Loucy (cell line): ENCODE data around the gene CLCN6.

Source experiments
- H2AFZ ChIP-seq: fragments of 200-600 bp; sonication (generic); 2 replicates; pipeline ENCODE4 v1.6.0; 2016; ENCODE audit warnings: antibody characterized with exemption, mild to moderate bottlenecking, low read length, moderate library complexity
- H3F3A ChIP-seq: fragments of 200-600 bp; 2 replicates; pipeline ENCODE4 v1.6.0; 2016; ENCODE audit warnings: antibody characterized with exemption, low read depth, mild to moderate bottlenecking
- H3K27me3 ChIP-seq: fragments of 200-600 bp; sonication (generic); 2 replicates; pipeline ENCODE4 v1.6.1; 2014; ENCODE audit warnings: low read length, mild to moderate bottlenecking; ENCODE audit not compliant: insufficient read depth, poor library complexity, severe bottlenecking
- H3K36me3 ChIP-seq: fragments of 200-600 bp; sonication (generic); 2 replicates; pipeline ENCODE4 v1.6.1; 2016; ENCODE audit warnings: low read length; ENCODE audit not compliant: insufficient read depth
- H3K4me1 ChIP-seq: fragments of 200-600 bp; sonication (generic); 2 replicates; pipeline ENCODE4 v1.5.1; 2014; ENCODE audit warnings: low read length, mild to moderate bottlenecking; ENCODE audit not compliant: insufficient read depth, poor library complexity, severe bottlenecking
- H3K4me2 ChIP-seq: fragments of 200-600 bp; sonication (generic); 2 replicates; pipeline ENCODE4 v1.6.0; 2014; ENCODE audit warnings: antibody characterized with exemption, low read length, low read depth, mild to moderate bottlenecking; ENCODE audit not compliant: poor library complexity, severe bottlenecking
- H3K4me3 ChIP-seq: fragments of 200-600 bp; sonication (generic); 2 replicates; pipeline ENCODE4 v1.5.1; 2014; ENCODE audit warnings: low read length, mild to moderate bottlenecking, mixed read lengths; ENCODE audit not compliant: poor library complexity, severe bottlenecking
- H3K79me2 ChIP-seq: fragments of 200-600 bp; sonication (generic); 2 replicates; pipeline ENCODE4 v1.6.1; 2014; ENCODE audit warnings: low read length; ENCODE audit not compliant: insufficient read depth
- H3K9ac ChIP-seq: fragments of 200-600 bp; sonication (generic); 2 replicates; pipeline ENCODE4 v1.6.0; 2014; ENCODE audit warnings: mild to moderate bottlenecking, low read depth, low read length, moderate library complexity; ENCODE audit not compliant: poor library complexity, severe bottlenecking
- H3K9me2 ChIP-seq: fragments of 200-600 bp; sonication (generic); replicated peaks from 2 replicates; pipeline ENCODE4 v1.6.1; 2016; ENCODE audit warnings: low read depth, low read length, mixed read lengths
- H3K9me3 ChIP-seq: fragments of 200-600 bp; sonication (generic); 2 replicates; pipeline ENCODE4 v1.6.1; 2014; ENCODE audit warnings: mild to moderate bottlenecking, antibody characterized with exemption, low read length, low read depth; ENCODE audit not compliant: insufficient read depth
- H4K20me1 ChIP-seq: fragments of 200-600 bp; sonication (generic); 2 replicates; pipeline ENCODE4 v1.6.0; 2014; ENCODE audit warnings: antibody characterized with exemption, low read length, mild to moderate bottlenecking; ENCODE audit not compliant: insufficient read depth, poor library complexity, severe bottlenecking
- EZH2phosphoT487 ChIP-seq: fragments of 200-600 bp; IDR thresholded peaks from 2 replicates; pipeline ENCODE4 v1.6.1; 2018; ENCODE audit warnings: antibody characterized with exemption, mild to moderate bottlenecking, moderate library complexity, borderline replicate concordance
- TF ChIP-seq, protein P1 (sequence below): fragments of 200-600 bp; sonication (generic); conservative IDR thresholded peaks from 2 replicates; pipeline ENCODE4 v1.5.1; 2014; ENCODE audit warnings: mild to moderate bottlenecking, antibody characterized with exemption, low read length

CLCN6 gene

DNA sequence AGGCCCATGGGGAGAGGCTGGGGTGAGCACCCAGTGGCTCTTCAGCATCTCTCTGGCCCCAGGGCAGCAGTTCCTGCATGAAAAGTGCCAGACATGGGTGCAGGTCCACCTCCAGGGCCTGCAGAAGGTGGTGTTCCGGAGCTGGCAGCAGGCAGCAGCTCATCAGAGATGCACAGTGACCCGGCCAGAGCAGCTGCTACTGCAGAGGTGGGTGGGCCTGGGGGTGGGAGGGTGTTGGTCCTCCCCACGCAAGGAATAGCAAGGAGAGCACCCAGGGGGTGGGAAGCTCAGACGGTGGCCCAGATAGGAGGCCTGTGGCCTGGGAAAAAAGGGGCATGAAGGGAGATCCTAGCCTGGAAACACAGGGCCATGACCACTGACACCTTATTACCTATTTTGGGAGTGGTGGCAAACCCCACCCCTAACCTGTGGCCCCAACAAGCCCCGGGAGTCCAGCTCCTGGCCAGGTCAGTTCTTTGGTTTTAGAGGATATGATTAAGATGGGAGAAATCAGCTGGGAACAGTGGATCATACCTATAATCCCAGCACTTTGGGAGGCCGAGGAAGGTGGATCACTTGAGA lies 23.8 kb upstream of the CLCN6 start:
- Histone ChIP-seq H3F3A (no peaks in the 10 kb centered on the region), H3K9me3 (no peaks in the 10 kb centered on the region), H4K20me1 (no peaks in the 10 kb centered on the region), H3K79me2 (no peaks in the 10 kb centered on the region), H3K4me1 (no peaks in the 10 kb centered on the region), H3K4me3 (no peak overlapping the region), H3K27me3 (no peaks in the 10 kb centered on the region), H3K9me2 (no peaks in the 10 kb centered on the region), H3K36me3 (no peaks in the 10 kb centered on the region), H3K4me2 (no peak overlapping the region), H3K9ac (no peak overlapping the region), H2AFZ (no peak overlapping the region)
- no peak for TF ChIP-seq EZH2phosphoT487
- TF ChIP-seq, protein P1, sequence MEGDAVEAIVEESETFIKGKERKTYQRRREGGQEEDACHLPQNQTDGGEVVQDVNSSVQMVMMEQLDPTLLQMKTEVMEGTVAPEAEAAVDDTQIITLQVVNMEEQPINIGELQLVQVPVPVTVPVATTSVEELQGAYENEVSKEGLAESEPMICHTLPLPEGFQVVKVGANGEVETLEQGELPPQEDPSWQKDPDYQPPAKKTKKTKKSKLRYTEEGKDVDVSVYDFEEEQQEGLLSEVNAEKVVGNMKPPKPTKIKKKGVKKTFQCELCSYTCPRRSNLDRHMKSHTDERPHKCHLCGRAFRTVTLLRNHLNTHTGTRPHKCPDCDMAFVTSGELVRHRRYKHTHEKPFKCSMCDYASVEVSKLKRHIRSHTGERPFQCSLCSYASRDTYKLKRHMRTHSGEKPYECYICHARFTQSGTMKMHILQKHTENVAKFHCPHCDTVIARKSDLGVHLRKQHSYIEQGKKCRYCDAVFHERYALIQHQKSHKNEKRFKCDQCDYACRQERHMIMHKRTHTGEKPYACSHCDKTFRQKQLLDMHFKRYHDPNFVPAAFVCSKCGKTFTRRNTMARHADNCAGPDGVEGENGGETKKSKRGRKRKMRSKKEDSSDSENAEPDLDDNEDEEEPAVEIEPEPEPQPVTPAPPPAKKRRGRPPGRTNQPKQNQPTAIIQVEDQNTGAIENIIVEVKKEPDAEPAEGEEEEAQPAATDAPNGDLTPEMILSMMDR: no peak

DNA sequence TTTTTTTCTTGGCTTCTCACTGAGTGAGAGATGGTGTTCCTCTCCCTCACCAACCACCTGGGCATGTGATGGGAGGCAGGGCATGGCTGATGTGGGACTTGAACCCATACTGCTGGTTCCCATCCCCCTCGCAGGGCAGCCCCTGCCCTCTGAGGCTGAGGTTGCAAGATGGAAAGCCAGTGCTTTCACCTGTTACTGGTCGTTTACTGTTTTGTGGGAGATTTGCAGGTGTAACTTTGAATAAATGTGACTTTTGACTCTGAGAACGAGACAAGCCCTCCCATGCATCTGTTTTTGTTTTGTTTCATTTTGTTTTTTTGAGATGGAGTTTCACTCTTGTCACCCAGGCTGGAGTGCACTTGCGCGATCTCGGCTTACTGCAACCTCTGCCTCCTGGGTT lies 22.4 kb upstream of the CLCN6 start:
- Histone ChIP-seq H3K9me2 (no peaks in the 10 kb centered on the region), H3F3A (no peaks in the 10 kb centered on the region), H2AFZ (no peak overlapping the region), H3K4me3 (no peak overlapping the region), H3K79me2 (no peaks in the 10 kb centered on the region), H3K9me3 (no peaks in the 10 kb centered on the region), H4K20me1 (no peaks in the 10 kb centered on the region), H3K9ac (no peak overlapping the region), H3K27me3 (no peaks in the 10 kb centered on the region), H3K4me1 (no peaks in the 10 kb centered on the region), H3K4me2 (no peak overlapping the region), H3K36me3 (no peaks in the 10 kb centered on the region)
- TF ChIP-seq, protein P1: no peak
- TF ChIP-seq EZH2phosphoT487: no peak

DNA sequence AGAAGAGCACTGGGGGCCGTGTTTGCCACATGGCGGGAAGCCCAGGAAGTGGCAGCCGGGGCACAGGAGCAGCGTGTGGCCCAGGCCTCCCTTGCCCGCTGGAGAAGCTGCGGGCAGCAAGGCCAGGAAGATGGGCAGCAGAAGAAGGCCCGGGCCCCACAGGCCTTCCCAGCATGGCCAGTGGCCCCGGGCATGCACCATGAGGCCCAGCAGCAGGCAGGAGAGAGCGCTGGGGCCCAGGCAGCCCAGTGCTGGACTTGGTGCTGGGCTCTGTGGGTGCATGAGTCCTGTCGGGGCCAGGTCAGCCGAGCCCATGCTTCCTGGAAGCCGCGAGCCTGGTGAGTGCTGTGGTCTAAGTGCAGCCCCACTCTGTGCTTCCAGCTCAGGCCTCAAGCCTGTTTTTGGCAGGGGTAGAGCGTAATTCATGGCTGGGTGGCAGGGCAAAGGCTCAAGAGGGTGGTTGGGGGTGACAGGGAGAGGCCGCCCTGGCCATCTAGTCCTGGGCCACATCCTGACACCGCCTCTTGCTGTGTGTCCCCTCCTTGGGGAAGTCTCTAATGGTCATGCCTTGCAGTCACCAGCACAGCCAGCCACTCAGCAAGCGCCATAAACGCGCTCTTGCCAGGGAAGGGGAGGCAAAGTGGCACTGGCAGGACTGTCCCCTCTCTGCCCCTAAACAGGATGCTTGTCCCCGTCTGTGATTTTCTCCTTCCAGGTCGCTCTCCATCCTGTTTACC lies 21.6 kb upstream of the CLCN6 start:
- no peaks in the 10 kb centered on the region for H3K9me3 ChIP-seq
- no peak overlapping the region for H2AFZ ChIP-seq
- H3K4me1 ChIP-seq: no peaks in the 10 kb centered on the region
- no peaks in the 10 kb centered on the region for H3K36me3 ChIP-seq
- no peak overlapping the region for H3K9ac ChIP-seq
- no peak for TF ChIP-seq EZH2phosphoT487
- TF ChIP-seq, protein P1: no peak
- no peak overlapping the region for H3K4me2 ChIP-seq
- H3K79me2 ChIP-seq: no peaks in the 10 kb centered on the region
- H3F3A ChIP-seq: no peaks in the 10 kb centered on the region
- H4K20me1 ChIP-seq: no peaks in the 10 kb centered on the region
- H3K4me3 ChIP-seq: no peak overlapping the region
- H3K9me2 ChIP-seq: no peaks in the 10 kb centered on the region
- H3K27me3 ChIP-seq: no peaks in the 10 kb centered on the region
